Activated CD4-positive, alpha-beta T cell treated with anti-CD3 and anti-CD28 coated beads, Interleukin-2, amount 50 U/mL, for 48 hours (primary cell): Measurements from ENCODE around the gene SLX9.

ENCODE experiments used
- DNase-seq, 2 experiments: peaks; one replicate each; pipeline ENCODE4 v3.0.0-alpha.2; 2020

SLX9 gene

GRCh38 chr21:44979687-44980561 is 40.1 kb downstream of the SLX9 start:
- no peak for DNase-seq

- DNase-seq: no peak
These were observed 41.0 kb downstream of the SLX9 start for GRCh38 chr21:44980562-44981489.

- no peak for DNase-seq
These were observed 42.9 kb downstream of the SLX9 start for GRCh38 chr21:44982558-44983250.

- DNase-seq: no peak
These were observed 43.8 kb downstream of the SLX9 start for GRCh38 chr21:44983421-44984206.

GRCh38 chr21:44984428-44984791 is 44.6 kb downstream of the SLX9 start:
- no peak for DNase-seq

GRCh38 chr21:44984792-44985440 is 45.1 kb downstream of the SLX9 start:
- no peak for DNase-seq

GRCh38 chr21:44985441-44986401 is 45.9 kb downstream of the SLX9 start:
- DNase-seq: no peak

GRCh38 chr21:44986471-44987291 is 46.9 kb downstream of the SLX9 start:
- no peak for DNase-seq

GRCh38 chr21:44987301-44987885 is 47.6 kb downstream of the SLX9 start:
- DNase-seq: no peak

- DNase-seq: no peak
These were observed 48.2 kb downstream of the SLX9 start for GRCh38 chr21:44987886-44988606.

GRCh38 chr21:44988607-44989536 is 49.0 kb downstream of the SLX9 start:
- DNase-seq: no peak

GRCh38 chr21:44989537-44989886 is 49.7 kb downstream of the SLX9 start:
- DNase-seq: no peak

GRCh38 chr21:44989943-44990780 is 50.3 kb downstream of the SLX9 start:
- DNase-seq: no peak

- no peak for DNase-seq
These were observed 51.1 kb downstream of the SLX9 start for GRCh38 chr21:44990921-44991320.

- DNase-seq: no peak
These were observed 52.0 kb downstream of the SLX9 start for GRCh38 chr21:44991538-44992483.
